Adipocyte (in vitro differentiated cells): ENCODE measurements around the gene MSH2.
"Not testable (repeated sequence)": the region's sequence is repeated elsewhere in the genome, so short reads cannot be mapped to it uniquely, and the experiment has no call there.

Source experiments
- DNase-seq: peaks from one replicate; pipeline ENCODE4 v3.0.0-alpha.2; 2015; ENCODE audit warnings: low read depth
- H3K27me3 ChIP-seq: replicated peaks from 2 replicates; pipeline ENCODE4 v1.7.0; 2013; ENCODE audit warnings: mild to moderate bottlenecking, low read length, moderate library complexity; ENCODE audit not compliant: control insufficient read depth, insufficient read depth
- H3K36me3 ChIP-seq: 2 replicates; pipeline ENCODE4 v1.7.0; 2013; ENCODE audit warnings: low read length, mild to moderate bottlenecking, moderate library complexity; ENCODE audit not compliant: control insufficient read depth, insufficient read depth, severe bottlenecking
- H3K4me1 ChIP-seq: 2 replicates; pipeline ENCODE4 v1.7.0; 2013; ENCODE audit warnings: mild to moderate bottlenecking, low read length, moderate library complexity; ENCODE audit not compliant: control insufficient read depth, insufficient read depth
- H3K4me3 ChIP-seq: 2 replicates; pipeline ENCODE4 v1.7.0; 2013; ENCODE audit warnings: mild to moderate bottlenecking, low read length, moderate library complexity
- H3K9ac ChIP-seq: 2 replicates; pipeline ENCODE4 v1.7.0; 2013; ENCODE audit warnings: mild to moderate bottlenecking, low read length, moderate library complexity
- H3K9me3 ChIP-seq: 2 replicates; pipeline ENCODE4 v1.7.0; 2013; ENCODE audit warnings: mild to moderate bottlenecking, low read length, moderate library complexity; ENCODE audit not compliant: control insufficient read depth

The MSH2 gene

DNA sequence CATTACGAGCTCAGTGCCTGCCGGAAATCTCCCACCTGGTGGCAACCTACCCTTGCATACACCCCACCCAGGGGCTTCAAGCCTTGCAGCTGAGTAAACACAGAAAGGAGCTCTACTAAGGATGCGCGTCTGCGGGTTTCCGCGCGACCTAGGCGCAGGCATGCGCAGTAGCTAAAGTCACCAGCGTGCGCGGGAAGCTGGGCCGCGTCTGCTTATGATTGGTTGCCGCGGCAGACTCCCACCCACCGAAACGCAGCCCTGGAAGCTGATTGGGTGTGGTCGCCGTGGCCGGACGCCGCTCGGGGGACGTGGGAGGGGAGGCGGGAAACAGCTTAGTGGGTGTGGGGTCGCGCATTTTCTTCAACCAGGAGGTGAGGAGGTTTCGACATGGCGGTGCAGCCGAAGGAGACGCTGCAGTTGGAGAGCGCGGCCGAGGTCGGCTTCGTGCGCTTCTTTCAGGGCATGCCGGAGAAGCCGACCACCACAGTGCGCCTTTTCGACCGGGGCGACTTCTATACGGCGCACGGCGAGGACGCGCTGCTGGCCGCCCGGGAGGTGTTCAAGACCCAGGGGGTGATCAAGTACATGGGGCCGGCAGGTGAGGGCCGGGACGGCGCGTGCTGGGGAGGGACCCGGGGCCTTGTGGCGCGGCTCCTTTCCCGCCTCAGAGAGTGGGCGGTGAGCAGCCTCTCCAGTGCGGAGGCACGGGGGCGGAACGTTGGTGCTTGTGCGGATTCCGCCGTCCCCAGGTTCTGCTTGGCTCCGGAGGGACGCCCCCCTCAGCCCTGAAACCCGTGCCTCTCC is at the start of gene MSH2:
TSS of gene MSH2 (plus strand) at position 352 of the 804 bp plus-strand sequence. CDS start at position 388, 36 bp downstream.
- H3K4me1 ChIP-seq, result peaks cover 9% of the 10 kb centered on the region
- no peaks in the 10 kb centered on the region for H3K9me3 ChIP-seq
- peak; percentile 96 for DNase-seq
- no peaks in the 10 kb centered on the region for H3K36me3 ChIP-seq
- H3K9ac ChIP-seq, result peak within 1 kb of the TSS; percentile 83
- H3K4me3 ChIP-seq, result peak within 1 kb of the TSS; percentile 95
- no peaks in the 10 kb centered on the region for H3K27me3 ChIP-seq

DNA sequence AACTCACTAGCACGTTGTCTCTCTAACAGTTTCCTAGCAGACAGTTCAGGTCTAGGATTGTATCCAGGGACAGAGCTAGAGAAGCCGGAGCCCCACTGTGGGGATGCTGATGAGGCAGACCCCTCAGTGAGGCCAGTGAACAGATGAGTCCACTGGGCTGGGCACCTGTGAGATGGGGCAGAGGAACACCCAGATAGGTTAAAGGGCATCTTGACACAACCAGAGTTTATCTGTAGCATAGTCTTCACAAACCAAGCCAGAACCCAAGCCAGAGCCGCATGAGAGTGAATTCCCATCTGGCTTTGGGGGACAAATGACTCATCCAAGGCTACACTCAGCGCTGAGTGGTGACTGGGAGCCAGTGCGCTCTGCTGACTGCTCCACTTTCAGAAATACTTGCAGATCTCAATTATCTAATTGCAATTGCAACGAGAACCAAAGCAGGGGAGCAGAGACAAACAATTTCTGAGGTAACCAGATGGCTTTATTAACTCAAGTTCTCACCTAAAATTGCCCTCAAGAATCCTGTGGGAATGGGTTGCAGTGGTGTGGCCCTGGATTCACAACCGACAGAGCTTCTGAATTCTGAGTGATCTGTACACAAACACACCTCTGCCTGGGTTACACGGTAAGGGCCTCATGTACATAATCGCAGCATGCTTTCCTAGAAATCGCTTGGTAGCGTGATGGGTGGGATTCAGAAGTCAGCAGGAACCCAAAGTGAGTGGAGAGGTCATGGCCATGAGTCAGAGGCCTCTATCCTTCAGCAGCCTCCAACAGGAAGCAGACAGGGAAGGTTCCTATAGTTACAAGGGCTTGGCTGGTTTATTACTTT is 48.7 kb upstream of the MSH2 start:
- no peak overlapping the region for H3K4me3 ChIP-seq
- H3K36me3 ChIP-seq, result no peaks in the 10 kb centered on the region
- H3K9me3 ChIP-seq, result no peaks in the 10 kb centered on the region
- DNase-seq, result no peak
- peaks cover 17% of the 10 kb centered on the region for H3K4me1 ChIP-seq
- no peaks in the 10 kb centered on the region for H3K27me3 ChIP-seq
- H3K9ac ChIP-seq, result no peak overlapping the region

DNA sequence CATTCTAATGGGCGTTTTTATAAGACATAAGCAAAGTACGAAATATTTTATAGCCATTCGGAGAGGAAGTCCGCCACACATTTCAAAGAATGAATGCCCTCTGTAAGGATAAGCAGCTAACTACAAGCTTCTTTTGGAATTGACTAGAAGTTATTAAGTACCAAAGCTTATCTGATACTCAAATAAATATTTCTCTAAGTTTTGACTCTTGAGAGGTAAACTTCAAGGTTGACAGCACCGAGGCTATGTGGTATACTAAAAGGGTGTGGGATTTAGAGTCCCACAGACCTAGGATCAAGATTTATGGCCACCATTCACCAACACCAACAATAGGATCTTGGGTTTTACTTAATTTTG is 48.1 kb upstream of the MSH2 start:
- Histone ChIP-seq H3K36me3 (no peaks in the 10 kb centered on the region), H3K9me3 (no peaks in the 10 kb centered on the region), H3K27me3 (no peaks in the 10 kb centered on the region), H3K4me3 (no peak overlapping the region), H3K9ac (no peak overlapping the region), H3K4me1 (peaks cover 17% of the 10 kb centered on the region)
- no peak for DNase-seq

DNA sequence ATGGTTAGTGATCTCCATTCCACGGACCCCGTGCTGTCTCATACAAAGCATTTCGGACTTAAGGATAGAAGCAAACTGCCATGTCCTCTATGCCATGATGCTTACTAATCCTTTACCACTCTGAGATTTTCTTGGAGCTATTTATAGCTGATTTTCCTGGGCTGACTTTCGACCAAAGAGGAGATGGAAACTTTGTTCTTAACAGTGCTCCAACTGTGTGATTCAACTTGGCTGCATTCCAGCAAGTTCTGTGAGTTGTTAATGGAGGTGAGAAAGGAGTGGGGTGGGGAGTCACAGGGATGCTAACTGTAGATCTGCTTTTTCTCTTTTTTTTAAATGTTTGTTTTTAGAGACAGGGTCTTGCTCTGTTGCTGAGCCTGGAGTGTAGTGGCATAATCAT is 45.5 kb upstream of the MSH2 start:
- peak; percentile 6 for DNase-seq
- no peaks in the 10 kb centered on the region for H3K36me3 ChIP-seq
- peaks cover 17% of the 10 kb centered on the region for H3K4me1 ChIP-seq
- no peaks in the 10 kb centered on the region for H3K27me3 ChIP-seq
- H3K4me3 ChIP-seq, result no peak overlapping the region
- no peaks in the 10 kb centered on the region for H3K9me3 ChIP-seq
- no peak overlapping the region for H3K9ac ChIP-seq

DNA sequence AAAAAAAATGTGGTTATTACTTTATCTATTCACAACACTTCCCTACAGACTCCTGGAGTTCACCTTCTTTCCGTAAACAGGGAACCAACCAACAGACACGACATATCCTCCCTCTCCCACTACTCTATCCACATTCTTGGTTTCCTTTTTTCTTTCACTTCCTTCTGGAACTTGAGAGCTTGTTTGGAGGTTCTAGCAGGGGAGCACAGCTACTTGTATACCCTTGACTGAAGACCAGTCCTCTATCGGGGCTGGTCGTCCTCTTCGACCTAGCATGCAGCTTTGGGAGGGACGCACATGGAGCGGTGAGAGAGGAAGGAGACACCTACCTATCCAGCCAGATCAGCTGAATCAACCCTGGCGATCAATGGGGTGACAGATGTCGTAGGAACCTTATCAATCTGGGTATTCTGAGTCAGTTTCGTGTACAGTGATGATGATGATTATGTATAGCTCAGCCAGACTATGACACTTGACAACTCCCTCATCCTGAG is 43.5 kb upstream of the MSH2 start:
- H3K27me3 ChIP-seq, result no peaks in the 10 kb centered on the region
- peaks cover 14% of the 10 kb centered on the region for H3K4me1 ChIP-seq
- DNase-seq, result no peak
- H3K36me3 ChIP-seq, result no peaks in the 10 kb centered on the region
- H3K4me3 ChIP-seq, result no peak overlapping the region
- no peak overlapping the region for H3K9ac ChIP-seq
- H3K9me3 ChIP-seq, result no peaks in the 10 kb centered on the region

DNA sequence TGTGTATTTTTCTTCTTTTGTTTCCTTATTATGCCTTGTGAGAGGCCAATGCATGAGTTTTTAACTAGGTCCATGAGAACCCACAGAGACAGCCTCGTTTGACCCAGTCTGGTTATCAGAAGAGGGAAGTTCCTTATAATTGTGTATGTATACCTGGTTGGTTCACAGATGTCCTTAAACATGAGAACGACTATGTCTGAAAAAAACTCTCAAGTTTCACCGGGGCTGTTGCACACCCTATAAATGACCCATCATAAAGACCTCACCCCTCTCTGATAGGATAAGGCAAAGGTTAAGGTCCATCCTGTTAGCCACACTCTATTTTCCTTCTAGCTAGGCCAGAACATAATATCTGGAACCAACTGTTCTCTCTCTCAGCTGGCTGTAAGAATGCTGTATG is 42.7 kb upstream of the MSH2 start:
- Histone ChIP-seq H3K9me3 (no peaks in the 10 kb centered on the region), H3K4me1 (peaks cover 5% of the 10 kb centered on the region), H3K36me3 (no peaks in the 10 kb centered on the region), H3K27me3 (no peaks in the 10 kb centered on the region), H3K4me3 (no peak overlapping the region), H3K9ac (no peak overlapping the region)
- DNase-seq, result no peak

DNA sequence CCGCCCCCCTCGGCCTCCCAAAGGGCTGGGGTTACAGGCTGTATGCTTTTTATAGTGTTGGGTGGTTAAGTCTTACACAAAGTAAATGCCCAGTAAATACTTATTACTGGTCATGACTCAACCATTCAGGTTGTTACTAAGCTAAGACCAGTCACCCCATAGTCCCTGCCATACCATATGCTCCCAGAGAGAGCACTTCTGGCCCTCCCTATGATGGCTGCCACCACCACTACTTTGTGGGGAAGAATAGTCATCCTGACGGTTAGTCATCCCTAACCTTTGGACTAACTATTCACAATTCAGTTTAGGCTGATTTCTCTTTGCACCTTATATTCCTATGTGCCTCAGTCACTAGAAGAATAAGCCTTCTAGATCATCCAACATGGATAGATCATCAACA is 42.0 kb upstream of the MSH2 start:
- Histone ChIP-seq H3K9me3 (no peaks in the 10 kb centered on the region), H3K9ac (no peak overlapping the region), H3K4me3 (no peak overlapping the region), H3K27me3 (no peaks in the 10 kb centered on the region), H3K36me3 (no peaks in the 10 kb centered on the region), H3K4me1 (peaks cover 4% of the 10 kb centered on the region)
- DNase-seq, result peak; percentile 4

DNA sequence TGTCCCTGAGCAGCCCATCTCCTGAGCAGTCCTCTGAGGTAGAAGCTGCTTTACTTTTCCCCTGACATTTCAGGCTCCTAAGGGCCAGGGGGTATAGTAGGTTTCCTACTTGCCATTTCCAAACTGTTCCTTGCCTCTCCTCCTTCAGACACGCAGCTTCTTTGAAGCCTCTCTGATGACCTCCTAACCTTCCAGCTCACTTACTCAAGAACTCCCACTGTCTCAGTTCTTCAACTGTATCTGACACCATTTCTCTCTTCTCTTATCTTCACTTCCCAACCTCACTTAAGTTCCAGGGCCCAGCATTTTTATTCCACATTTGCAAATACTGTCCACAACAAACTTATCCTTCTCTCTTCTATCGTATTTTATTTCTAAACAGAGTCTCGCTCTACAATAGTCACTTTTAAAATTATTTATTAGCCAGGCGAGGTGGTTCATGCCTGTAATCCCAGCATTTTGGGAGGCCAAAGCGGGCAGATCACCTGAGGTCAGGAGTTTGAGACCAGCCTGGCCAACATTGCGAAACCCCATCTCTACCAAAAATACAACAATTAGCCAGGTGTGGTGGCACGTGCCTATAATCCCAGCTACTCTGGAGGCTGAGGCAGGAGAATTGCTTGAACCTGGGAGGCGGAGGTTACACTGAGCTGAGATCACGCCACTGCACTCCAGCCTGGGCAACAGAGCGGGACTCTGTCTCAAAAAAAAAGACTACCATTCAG is 41.3 kb upstream of the MSH2 start:
- not testable (repeated sequence) for H3K27me3 ChIP-seq, H3K4me3 ChIP-seq, H3K9ac ChIP-seq, H3K4me1 ChIP-seq, H3K9me3 ChIP-seq, DNase-seq, H3K36me3 ChIP-seq

DNA sequence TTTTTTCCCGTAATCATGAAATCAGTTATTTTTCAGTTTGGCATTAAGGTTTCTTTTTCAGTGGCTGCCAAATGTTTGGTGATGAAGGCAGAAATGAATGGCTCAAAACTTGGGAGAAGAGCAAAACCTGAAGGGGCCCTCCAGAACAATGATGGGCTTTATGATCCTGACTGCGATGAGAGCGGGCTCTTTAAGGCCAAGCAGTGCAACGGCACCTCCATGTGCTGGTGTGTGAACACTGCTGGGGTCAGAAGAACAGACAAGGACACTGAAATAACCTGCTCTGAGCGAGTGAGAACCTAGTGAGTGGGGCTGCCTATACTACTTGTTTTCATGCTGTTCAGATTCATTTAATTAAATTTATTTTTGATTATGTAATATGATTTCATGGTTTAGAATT is 29.2 kb upstream of the MSH2 start:
- DNase-seq, result no peak
- no peaks in the 10 kb centered on the region for H3K36me3 ChIP-seq
- no peaks in the 10 kb centered on the region for H3K4me1 ChIP-seq

DNA sequence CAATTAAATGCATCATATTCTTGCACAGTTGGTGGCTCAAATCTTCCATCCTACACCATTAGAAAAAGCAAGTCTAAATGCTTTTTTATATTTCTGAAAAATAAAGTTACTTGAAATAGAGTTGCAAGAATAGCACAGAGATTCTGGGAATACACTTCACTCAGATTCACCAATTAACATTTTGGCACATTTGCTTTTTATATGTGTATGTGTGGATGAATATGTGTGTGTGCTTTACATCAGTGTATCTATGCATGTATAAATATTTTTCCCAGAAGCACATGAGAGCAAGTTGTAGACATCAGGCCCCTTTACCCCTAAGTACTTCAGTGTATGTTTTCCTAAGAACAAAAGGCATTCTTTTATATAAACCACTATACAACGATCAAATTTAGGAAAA is 27.6 kb upstream of the MSH2 start:
- H3K9me3 ChIP-seq, result no peaks in the 10 kb centered on the region
- no peaks in the 10 kb centered on the region for H3K36me3 ChIP-seq
- H3K4me1 ChIP-seq, result no peaks in the 10 kb centered on the region
- H3K27me3 ChIP-seq, result no peaks in the 10 kb centered on the region
- H3K9ac ChIP-seq, result no peak overlapping the region
- DNase-seq, result no peak
- H3K4me3 ChIP-seq, result no peak overlapping the region

More for the DNA sequence above, 29.2 kb upstream of the MSH2 start:
- Histone ChIP-seq H3K4me3 (no peak overlapping the region), H3K9me3 (no peaks in the 10 kb centered on the region), H3K27me3 (peaks cover 3% of the 10 kb centered on the region), H3K9ac (no peak overlapping the region)

DNA sequence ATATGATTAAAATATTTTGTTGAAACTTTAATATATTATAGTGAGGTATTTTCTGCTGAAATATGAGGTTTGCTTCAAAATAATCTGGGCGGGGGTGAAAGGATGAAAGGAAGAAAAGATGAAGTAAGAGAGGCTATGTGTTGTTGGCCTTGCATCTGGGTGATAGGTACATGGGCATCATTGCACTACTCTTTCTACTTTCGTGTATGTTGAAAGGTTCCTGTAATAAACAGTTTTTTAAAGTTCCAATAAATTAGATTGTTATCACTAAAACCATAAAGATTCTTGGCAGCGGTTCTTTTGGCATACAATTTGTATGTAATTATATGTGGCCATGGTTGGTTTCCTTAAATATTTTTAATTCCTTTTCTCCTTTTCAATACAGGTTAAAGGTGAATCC is 23.6 kb upstream of the MSH2 start:
- DNase-seq, result no peak
- Histone ChIP-seq H3K36me3 (no peaks in the 10 kb centered on the region), H3K4me1 (no peaks in the 10 kb centered on the region)

More for the DNA sequence above, 23.6 kb upstream of the MSH2 start:
- Histone ChIP-seq H3K9me3 (no peaks in the 10 kb centered on the region), H3K4me3 (no peak overlapping the region), H3K9ac (no peak overlapping the region), H3K27me3 (no peaks in the 10 kb centered on the region)
